H1 (cell line): ENCODE results near the gene PLEKHH3. TPM values are rescaled to one million over a fixed set of nuclear protein-coding genes. Genes with fewer than 3 reads are reported as not detected.

Experiments used
- CTCF ChIA-PET: fragments of 300-600 bp; sonication (Branson Sonifier 250); formaldehyde crosslinking; loops from one replicate; lab custom pipeline; 2021; ENCODE audit not compliant: partially characterized antibody; lab: Charles Lee
- POLR2A ChIA-PET: fragments of 300-600 bp; sonication (Branson Sonifier 250); formaldehyde crosslinking; loops from one replicate; lab custom pipeline; 2021; ENCODE audit warnings: inconsistent platforms; ENCODE audit not compliant: partially characterized antibody; lab: Charles Lee
- DNase-seq, 2 experiments: peaks; one replicate each; pipeline versions ENCODE4 v3.0.0 to v3.0.0-alpha.2; 2010 to 2022; ENCODE audit warnings: low spot score in 2 of 2, low read depth in 1 of 2, mixed read lengths in 1 of 2
- FAIRE-seq: peaks from 2 replicates; lab custom pipeline; 2011; peaks lifted over from hg19 to GRCh38; lab: Jason Lieb, UNC
- H2AFZ ChIP-seq: 2 replicates; pipeline ENCODE4 v1.8.1; 2012; ENCODE audit warnings: low read length, inconsistent platforms
- H2AK5ac ChIP-seq: 2 replicates; pipeline ENCODE4 v1.6.1; 2013; ENCODE audit warnings: low read depth, low read length
- H2BK120ac ChIP-seq: replicated peaks from 2 replicates; pipeline ENCODE3; 2013; ENCODE audit warnings: low read depth, low read length, inconsistent platforms
- H2BK12ac ChIP-seq: 2 replicates; pipeline ENCODE4 v1.6.1; 2013; ENCODE audit warnings: low read depth, low read length
- H2BK15ac ChIP-seq: 2 replicates; pipeline ENCODE4 v1.6.1; 2013; ENCODE audit warnings: low read length
- H2BK20ac ChIP-seq: 2 replicates; pipeline ENCODE4 v1.6.1; 2013; ENCODE audit warnings: low read length
- H2BK5ac ChIP-seq: 2 replicates; pipeline ENCODE4 v1.6.1; 2013; ENCODE audit warnings: low read depth, low read length
- H3K14ac ChIP-seq: 2 replicates; pipeline ENCODE4 v1.6.1; 2013; ENCODE audit warnings: inconsistent platforms; ENCODE audit not compliant: insufficient read length
- H3K18ac ChIP-seq: 2 replicates; pipeline ENCODE4 v1.6.1; 2013; ENCODE audit warnings: low read length; ENCODE audit errors: extremely low read depth
- H3K23ac ChIP-seq: 2 replicates; pipeline ENCODE4 v1.6.1; 2013; ENCODE audit warnings: inconsistent platforms; ENCODE audit not compliant: insufficient read length
- H3K23me2 ChIP-seq: 2 replicates; pipeline ENCODE4 v1.6.1; 2013; ENCODE audit warnings: low read depth, low read length
- H3K27ac ChIP-seq: 2 replicates; pipeline ENCODE4 v1.6.1; 2011; ENCODE audit warnings: low read depth, low read length, inconsistent platforms
- H3K27me3 ChIP-seq, 4 experiments: replicated peaks in 1 of 4; 1 replicate in 1 of 4; 2 replicates in 3 of 4; pipeline versions ENCODE4 v1.6.1 to v1.8.1; 2011 to 2013; ENCODE audit warnings: low read length in 3 of 4, mild to moderate bottlenecking in 3 of 4, inconsistent platforms in 2 of 4, mixed read lengths in 2 of 4, moderate library complexity in 1 of 4; ENCODE audit not compliant: control insufficient read depth in 3 of 4, insufficient read depth in 3 of 4; ENCODE audit errors: extremely low read depth in 1 of 4
- H3K36me3 ChIP-seq, 4 experiments: 2 replicates each; pipeline versions ENCODE4 v1.6.1 to v1.8.1; 2011 to 2013; ENCODE audit warnings: mild to moderate bottlenecking in 4 of 4, low read length in 3 of 4, moderate library complexity in 2 of 4, control low read depth in 1 of 4, inconsistent platforms in 1 of 4; ENCODE audit not compliant: insufficient read depth in 4 of 4, control insufficient read depth in 2 of 4
- H3K4ac ChIP-seq: replicated peaks from 2 replicates; pipeline ENCODE3; 2013; ENCODE audit warnings: low read length, low read depth, mixed read lengths, inconsistent platforms; ENCODE audit not compliant: insufficient read length
- H3K4me1 ChIP-seq, 4 experiments: replicated peaks in 1 of 4; 1 replicate in 1 of 4; 2 replicates in 3 of 4; pipeline versions ENCODE4 v1.6.1 to v1.8.1; 2011 to 2013; ENCODE audit warnings: low read length in 3 of 4, inconsistent platforms in 2 of 4, mixed read lengths in 1 of 4; ENCODE audit not compliant: insufficient read depth in 4 of 4, control insufficient read depth in 3 of 4
- H3K4me2 ChIP-seq, 2 experiments: 2 replicates each; pipeline versions ENCODE4 v1.6.1 to v1.8.1; 2011 to 2013; ENCODE audit warnings: low read depth in 2 of 2, low read length in 2 of 2, control low read depth in 1 of 2, inconsistent platforms in 1 of 2, mild to moderate bottlenecking in 1 of 2; ENCODE audit not compliant: insufficient read depth in 1 of 2
- H3K4me3 ChIP-seq, 4 experiments: fragments of 200-600, 300-600 bp in 1 of 4; sonication (generic), shearing (Covaris generic), sonication (Bioruptor Twin) in 1 of 4; 2 replicates each; pipeline versions ENCODE4 v1.5.1 to v1.8.1; 2011 to 2016; ENCODE audit warnings: low read length in 4 of 4, low read depth in 3 of 4, control low read depth in 2 of 4, inconsistent platforms in 2 of 4, mild to moderate bottlenecking in 2 of 4, mixed read lengths in 1 of 4, moderate library complexity in 1 of 4; ENCODE audit not compliant: insufficient read depth in 2 of 4; ENCODE audit errors: extremely low read depth in 1 of 4
- H3K56ac ChIP-seq: replicated peaks from 2 replicates; pipeline ENCODE3; 2013; ENCODE audit warnings: low read depth, mild to moderate bottlenecking, mixed read lengths, low read length, inconsistent platforms; ENCODE audit not compliant: insufficient read length
- H3K79me1 ChIP-seq: 2 replicates; pipeline ENCODE4 v1.6.1; 2013; ENCODE audit warnings: low read depth, low read length, control low read depth
- H3K79me2 ChIP-seq, 2 experiments: 2 replicates each; pipeline versions ENCODE4 v1.6.1 to v1.8.1; 2012 to 2013; ENCODE audit warnings: low read length in 2 of 2, mild to moderate bottlenecking in 2 of 2, inconsistent platforms in 1 of 2; ENCODE audit not compliant: insufficient read depth in 2 of 2, control insufficient read depth in 1 of 2
- H3K9ac ChIP-seq, 4 experiments: replicated peaks in 1 of 4; 1 replicate in 1 of 4; 2 replicates in 3 of 4; pipeline versions ENCODE4 v1.6.1 to v1.8.1; 2011 to 2013; ENCODE audit warnings: low read depth in 3 of 4, low read length in 3 of 4, control low read depth in 2 of 4, mild to moderate bottlenecking in 2 of 4, moderate library complexity in 2 of 4, inconsistent platforms in 1 of 4; ENCODE audit errors: extremely low read depth in 1 of 4
- H3K9me3 ChIP-seq, 2 experiments: 2 replicates each; pipeline versions ENCODE4 v1.6.1 to v1.8.1; 2012 to 2013; ENCODE audit warnings: mild to moderate bottlenecking in 2 of 2, moderate library complexity in 2 of 2, control low read depth in 1 of 2, inconsistent platforms in 1 of 2, low read depth in 1 of 2, low read length in 1 of 2, mixed read lengths in 1 of 2; ENCODE audit not compliant: insufficient read depth in 2 of 2
- H4K20me1 ChIP-seq, 2 experiments: replicated peaks in 1 of 2; 2 replicates each; pipeline versions ENCODE3 to v1.8.1; 2011 to 2013; ENCODE audit warnings: inconsistent platforms in 2 of 2, low read length in 2 of 2, mild to moderate bottlenecking in 1 of 2; ENCODE audit not compliant: insufficient read depth in 2 of 2, control insufficient read depth in 1 of 2
- H4K5ac ChIP-seq: 2 replicates; pipeline ENCODE4 v1.6.1; 2013; ENCODE audit warnings: low read length, low read depth, mixed read lengths, inconsistent platforms; ENCODE audit not compliant: insufficient read length
- H4K8ac ChIP-seq: 2 replicates; pipeline ENCODE4 v1.8.0; 2013; ENCODE audit warnings: mild to moderate bottlenecking, moderate library complexity, low read length, inconsistent platforms; ENCODE audit not compliant: insufficient read depth; ENCODE audit errors: extremely low read depth
- H4K91ac ChIP-seq: replicated peaks from 2 replicates; pipeline ENCODE3; 2013; ENCODE audit warnings: low read length, mixed read lengths, inconsistent platforms; ENCODE audit not compliant: insufficient read length
- BACH1 ChIP-seq: IDR thresholded peaks from 2 replicates; pipeline ENCODE4 v1.6.1; 2012; ENCODE audit warnings: low read length, improper control_type of control experiment
- CHD2 ChIP-seq: IDR thresholded peaks from 2 replicates; pipeline ENCODE4 v1.6.1; 2012; ENCODE audit warnings: low read length, improper control_type of control experiment
- GABPA ChIP-seq: IDR thresholded peaks from 2 replicates; pipeline ENCODE4 v1.6.1; 2011; ENCODE audit warnings: mild to moderate bottlenecking, low read length, moderate library complexity, borderline replicate concordance; ENCODE audit not compliant: insufficient read depth
- GTF2F1 ChIP-seq: IDR thresholded peaks from 2 replicates; pipeline ENCODE4 v1.6.1; 2012; ENCODE audit warnings: low read depth, low read length, improper control_type of control experiment, borderline replicate concordance
- KDM1A ChIP-seq: fragments of 200-600, 300-600 bp; sonication (generic); IDR thresholded peaks from 2 replicates; pipeline ENCODE4 v1.7.1; 2016; ENCODE audit warnings: mild to moderate bottlenecking, low read length, borderline replicate concordance
- MAFK ChIP-seq: IDR thresholded peaks from 2 replicates; pipeline ENCODE4 v1.6.1; 2012; ENCODE audit warnings: low read depth, mild to moderate bottlenecking, improper control_type of control experiment, low read length
- NRF1 ChIP-seq: IDR thresholded peaks from 2 replicates; pipeline ENCODE4 v1.6.1; 2011; ENCODE audit warnings: mild to moderate bottlenecking, low read depth, low read length, improper control_type of control experiment
- POLR2A ChIP-seq, 2 experiments: IDR thresholded peaks; 1 replicate in 1 of 2; 2 replicates in 1 of 2; pipeline ENCODE4 v1.6.1; 2011; ENCODE audit warnings: low read depth in 2 of 2, low read length in 2 of 2, mild to moderate bottlenecking in 2 of 2; ENCODE audit errors: control extremely low read depth in 1 of 2
- RBBP5 ChIP-seq: IDR thresholded peaks from 2 replicates; pipeline ENCODE4 v1.7.1; 2012; ENCODE audit warnings: low read depth, mild to moderate bottlenecking, inconsistent platforms, low read length, moderate library complexity, borderline replicate concordance
- SIN3A ChIP-seq, 2 experiments: IDR thresholded peaks in 1 of 2; conservative IDR thresholded peaks in 1 of 2; 2 replicates each; pipeline ENCODE4 v1.6.1; 2011 to 2012; ENCODE audit warnings: low read length in 2 of 2, improper control_type of control experiment in 1 of 2, low read depth in 1 of 2, mild to moderate bottlenecking in 1 of 2
- TAF7 ChIP-seq: optimal IDR thresholded peaks from 2 replicates; pipeline ENCODE3; 2011; ENCODE audit warnings: low read depth, mild to moderate bottlenecking, inconsistent platforms, low read length, moderate library complexity, borderline replicate concordance
- WGBS, 2 experiments: shearing (Covaris generic) in 1 of 2; methylation state at CpG; one replicate each; pipeline versions ENCODE4 v1.1.6 to v1.1.7; 2013 to 2015; ENCODE audit warnings: low lambda C conversion rate in 2 of 2, mixed read lengths in 2 of 2, inconsistent platforms in 1 of 2, low coverage in 1 of 2, missing lambda C conversion rate in 1 of 2; ENCODE audit not compliant: insufficient replicate concordance in 2 of 2, insufficient coverage in 1 of 2, insufficient read length in 1 of 2; ENCODE audit errors: extremely low coverage in 1 of 2, missing lambda C conversion rate in 1 of 2; 5-methylcytosine and 5-hydroxymethylcytosine counted together
- polyA plus RNA-seq, 7 experiments: library from polyadenylated mRNA; depleted of rRNA in 3 of 7; stranded (reverse) in 5 of 7; unstranded in 2 of 7; fragments of >200 nt in 5 of 7; fragments of 200-250 nt in 2 of 7; gene quantifications; 1 replicate in 5 of 7; 2 replicates in 1 of 7; 4 replicates in 1 of 7; pipeline versions ENCODE4 v1.2.1 to v1.2.3, GENCODE V29; 2011 to 2013; ENCODE audit warnings: missing spikeins in 2 of 7, mixed read lengths in 2 of 7
- total RNA-seq: library from RNA; stranded (reverse); fragmentation: NEBNext Ultra II Directional; extraction: Animal tissue kit (Norgen Biotek cat#: 25700); gene quantifications from 2 replicates; pipeline ENCODE4 v1.2.1, GENCODE V29; 2021
- TF ChIP-seq, protein P1 (sequence below): IDR thresholded peaks from 2 replicates; pipeline ENCODE4 v1.6.1; 2012; ENCODE audit warnings: inconsistent platforms
- TF ChIP-seq, protein P2 (sequence below): IDR thresholded peaks from 2 replicates; pipeline ENCODE4 v1.6.1; 2011; ENCODE audit warnings: low read depth, mild to moderate bottlenecking, low read length; ENCODE audit not compliant: insufficient read depth

The PLEKHH3 gene
- total and polyA plus RNA-seq, 2 of the 8 experiments (the other 6 are each of a cell fraction or from before 2014, with no cell fraction given) = 11.1 to 13.5 TPM

DNA sequence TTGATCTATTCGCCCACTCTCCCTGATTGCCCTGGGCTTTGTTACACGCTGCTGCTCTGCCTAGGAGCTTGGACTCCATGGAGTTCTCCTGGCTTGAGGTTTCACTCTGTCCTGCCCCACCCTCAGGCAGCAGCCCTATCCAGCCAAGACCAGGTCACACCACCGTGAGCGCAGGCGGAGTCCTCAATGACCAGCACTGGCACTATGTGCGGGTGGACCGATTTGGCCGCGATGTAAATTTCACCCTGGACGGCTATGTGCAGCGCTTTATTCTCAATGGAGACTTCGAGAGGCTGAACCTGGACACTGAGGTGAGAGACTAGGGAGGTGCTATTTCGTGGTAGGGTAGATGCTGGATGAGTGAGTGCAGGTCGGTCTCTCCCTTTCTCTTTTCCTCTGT is 9.0 kb upstream of the PLEKHH3 start:
- peaks cover 0 to 4% (median 0%) of the 10 kb centered on the region in 4 experiments; a peak in 3 of 8 replicates for H3K36me3 ChIP-seq
- CTCF ChIA-PET = interaction anchor here (0.6 to 3.4 kb wide), 5 partner anchors 8 to 108 kb away, joined by 3 to 15 read pairs (median 4); partner anchors contain the start of gene PSMC3IP
- FAIRE-seq = no peak
- TF ChIP-seq BACH1 = no peak
- no peak for TF ChIP-seq GTF2F1
- no peak for TF ChIP-seq CHD2
- TF ChIP-seq POLR2A (IDR thresholded peaks at IDR 0.05; ENCODE audit: control extremely low read depth in 1 of 2, low read depth in 2 of 2, low read length in 2 of 2) = no peak
- no peak for TF ChIP-seq GABPA
- TF ChIP-seq, protein P1, sequence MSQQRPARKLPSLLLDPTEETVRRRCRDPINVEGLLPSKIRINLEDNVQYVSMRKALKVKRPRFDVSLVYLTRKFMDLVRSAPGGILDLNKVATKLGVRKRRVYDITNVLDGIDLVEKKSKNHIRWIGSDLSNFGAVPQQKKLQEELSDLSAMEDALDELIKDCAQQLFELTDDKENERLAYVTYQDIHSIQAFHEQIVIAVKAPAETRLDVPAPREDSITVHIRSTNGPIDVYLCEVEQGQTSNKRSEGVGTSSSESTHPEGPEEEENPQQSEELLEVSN = no peak
- TF ChIP-seq NRF1 = no peak
- no peak for TF ChIP-seq KDM1A
- TF ChIP-seq SIN3A (conservative IDR thresholded peaks at IDR 0.05 in 1 of 2, IDR thresholded peaks at IDR 0.05 in 1 of 2; ENCODE audit: low read depth in 1 of 2, low read length in 2 of 2) = no peak
- no peak for TF ChIP-seq RBBP5
- no peak for TF ChIP-seq TAF7
- TF ChIP-seq, protein P2, sequence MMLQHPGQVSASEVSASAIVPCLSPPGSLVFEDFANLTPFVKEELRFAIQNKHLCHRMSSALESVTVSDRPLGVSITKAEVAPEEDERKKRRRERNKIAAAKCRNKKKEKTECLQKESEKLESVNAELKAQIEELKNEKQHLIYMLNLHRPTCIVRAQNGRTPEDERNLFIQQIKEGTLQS = no peak
- no peak for TF ChIP-seq MAFK

More for the DNA sequence above, 9.0 kb upstream of the PLEKHH3 start:
- Histone ChIP-seq H3K4me1 (peaks cover 0 to 12% (median 10%) of the 10 kb centered on the region in 4 experiments; a peak in 6 of 7 replicates), H2BK20ac (no peak overlapping the region), H4K5ac (no peak overlapping the region), H2AFZ (no peak overlapping the region), H3K14ac (no peak overlapping the region), H4K20me1 (peaks cover 0 to 7% of the 10 kb centered on the region in 2 experiments), H2BK12ac (no peak overlapping the region), H3K4me3 (no peak overlapping the region), H3K79me2 (no peaks in the 10 kb centered on the region), H4K8ac (no peak overlapping the region), H3K9ac (no peak overlapping the region), H3K23me2 (peaks cover 14% of the 10 kb centered on the region; the same call in 1 of the 2 replicates), H2BK5ac (no peak overlapping the region), H3K23ac (no peak overlapping the region), H3K79me1 (no peaks in the 10 kb centered on the region), H2BK120ac (no peak overlapping the region), H3K4me2 (no peak overlapping the region), H3K27ac (no peak overlapping the region), H2BK15ac (no peak overlapping the region), H3K4ac (no peak overlapping the region), H3K56ac (no peak overlapping the region), H3K18ac (no peak overlapping the region), H3K27me3 (peaks cover 0 to 20% (median 15%) of the 10 kb centered on the region in 4 experiments; a peak in 5 of 7 replicates), H4K91ac (no peak overlapping the region), H2AK5ac (no peak overlapping the region), H3K9me3 (no peaks in the 10 kb centered on the region)
- no peak for DNase-seq
- POLR2A ChIA-PET = interaction anchor here (0.8 to 1.3 kb wide), 2 partner anchors 8 to 150 kb away, joined by 3 to 4 read pairs; partner anchors contain the start of gene NAGLU
- WGBS, 2 experiments = 94% methylated on average over 14 of the region's 14 CpGs; no CpG with 5 or more reads in 1 of the 2 experiments
